GM21423 (cell line): ENCODE data around the gene CD59.
"Not testable (repeated sequence)": the region's sequence is repeated elsewhere in the genome, so short reads cannot be mapped to it uniquely, and the experiment has no call there.

Experiments
- ATAC-seq: cut with Tn5 transposase; IDR thresholded peaks from one replicate; pipeline ENCODE4 v1.9.1; 2021; ENCODE audit warnings: mild to moderate bottlenecking, moderate library complexity; ENCODE audit not compliant: unreplicated experiment

Gene CD59

DNA sequence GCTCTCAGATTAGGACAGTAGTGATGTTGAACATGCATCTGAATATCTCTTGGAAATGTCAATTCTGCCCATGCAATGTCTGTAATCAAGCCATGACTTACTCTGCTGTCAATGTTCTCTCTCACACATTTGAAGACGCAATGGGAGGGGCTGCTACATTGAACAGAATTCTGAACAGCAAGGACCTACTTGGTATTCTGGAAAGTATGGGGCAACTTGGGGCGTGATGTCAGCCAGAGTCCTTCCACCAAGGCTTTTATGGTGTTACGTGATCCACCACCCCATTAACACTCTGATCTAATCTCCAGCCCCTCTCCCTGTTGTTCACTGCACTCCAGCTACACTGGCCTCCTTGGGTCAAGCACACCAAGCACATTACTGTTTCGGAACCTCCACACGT lies 7.1 kb upstream of the CD59 start:
- ATAC-seq = no peak

DNA sequence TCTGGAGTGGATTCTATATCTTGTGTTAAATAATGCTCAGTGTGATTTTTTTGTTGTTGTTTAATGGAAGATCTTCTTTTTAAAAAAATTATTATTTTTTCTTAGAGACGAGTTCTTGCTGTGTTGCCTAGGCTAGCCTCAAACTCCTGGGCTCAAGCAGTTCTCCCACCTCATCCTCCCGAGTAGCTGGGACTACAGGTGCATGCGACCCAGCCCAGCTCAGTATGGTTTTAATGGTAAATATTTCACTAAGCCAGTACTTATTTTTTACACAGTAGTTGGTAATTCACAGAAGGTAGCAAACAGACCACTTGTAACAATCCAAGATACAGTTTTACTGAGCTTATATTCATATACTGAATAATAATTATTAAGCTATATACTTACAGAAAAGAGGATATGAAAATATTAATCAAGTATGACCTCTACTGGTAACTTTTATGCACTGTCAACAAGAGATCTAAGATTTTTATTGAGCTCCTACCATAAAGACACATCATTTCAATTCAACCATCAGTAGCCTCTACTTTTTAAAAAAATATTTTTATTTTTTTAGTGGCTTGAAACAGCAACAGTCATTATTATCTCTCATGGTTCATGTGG lies 6.1 kb upstream of the CD59 start:
- no peak for ATAC-seq

DNA sequence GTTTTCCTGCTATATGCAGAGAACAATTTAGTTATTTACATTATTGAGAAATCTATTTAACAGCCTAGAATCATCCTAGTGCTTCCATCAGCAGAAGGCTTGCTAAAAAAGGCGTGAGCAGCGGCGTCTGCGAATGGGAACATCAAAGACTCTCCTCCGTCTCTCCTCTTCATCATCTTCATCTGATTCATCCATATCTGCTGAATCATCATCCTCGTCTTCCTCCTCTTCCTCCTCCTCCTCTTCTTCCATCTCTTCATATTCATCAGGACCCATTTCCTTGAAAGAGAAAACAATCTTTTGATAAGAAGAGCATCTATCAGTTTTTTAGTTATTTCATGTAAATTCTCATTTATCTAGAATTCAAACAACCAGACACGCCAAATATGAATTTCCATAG lies 5.6 kb upstream of the CD59 start:
- ATAC-seq = no peak

DNA sequence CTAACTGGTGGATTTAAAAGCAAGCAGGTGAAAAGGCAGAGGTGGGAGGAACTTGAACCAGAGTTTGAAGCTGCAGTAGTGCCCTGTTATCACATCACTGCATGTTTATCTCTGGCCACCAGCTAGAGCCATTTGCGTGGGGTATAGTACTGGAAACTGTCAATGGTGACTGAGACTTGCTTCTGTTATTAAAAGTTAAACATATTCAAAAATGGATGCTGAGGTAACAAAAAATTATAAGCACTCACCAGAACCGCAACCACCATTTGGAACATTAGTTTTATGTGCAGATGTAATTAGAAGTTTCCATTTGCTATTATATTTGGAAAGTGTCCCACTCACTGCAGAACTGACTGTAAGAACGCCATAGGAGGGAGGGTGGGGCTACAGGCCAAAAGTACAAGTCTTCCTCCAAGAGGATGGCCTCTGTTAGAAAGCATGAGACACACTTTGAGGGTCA lies 1.2 kb upstream of the CD59 start:
- ATAC-seq = no peak

DNA sequence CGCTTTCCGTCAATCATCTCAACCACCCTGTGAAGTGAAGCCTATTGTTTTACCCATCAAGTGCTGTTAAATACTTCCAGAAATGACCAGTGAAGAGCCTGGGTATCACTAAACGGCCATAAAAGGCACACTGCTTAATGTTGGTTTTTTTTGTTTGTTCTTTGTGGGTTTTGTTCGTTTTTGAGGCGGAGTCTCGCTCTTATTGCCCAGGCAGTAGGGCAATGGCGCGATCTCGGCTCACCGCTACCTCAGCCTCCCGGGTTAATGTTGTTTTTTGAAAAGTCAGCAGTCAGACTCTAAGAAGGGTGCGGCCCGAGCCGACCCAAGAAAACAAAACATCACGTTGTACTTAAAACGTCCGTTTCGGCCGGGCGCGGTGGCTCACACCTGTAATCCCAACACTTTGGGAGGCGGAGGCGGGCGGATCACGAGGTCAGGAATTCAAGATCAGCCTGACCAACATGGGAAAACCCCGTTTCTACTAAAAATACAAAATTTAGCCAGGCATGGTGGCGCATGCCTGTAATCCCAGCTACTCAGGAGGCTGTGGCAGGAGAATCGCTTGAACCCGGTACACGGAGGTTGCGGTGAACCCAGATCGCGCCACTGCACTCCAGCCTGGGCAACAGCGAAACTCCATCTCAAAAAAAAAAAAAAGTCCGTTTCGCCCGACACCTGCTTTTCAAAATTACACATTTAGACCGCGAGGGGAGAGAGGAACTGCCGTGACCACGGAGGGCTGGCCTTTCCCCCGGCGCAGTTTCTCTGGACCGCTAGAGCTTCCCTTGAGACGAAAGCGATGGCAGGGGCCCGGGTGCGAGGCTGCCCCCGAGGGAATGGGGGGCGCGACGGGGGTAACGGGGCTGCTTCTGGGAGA lies 714 bp downstream of the CD59 start:
- ATAC-seq = peak; percentile 54

DNA sequence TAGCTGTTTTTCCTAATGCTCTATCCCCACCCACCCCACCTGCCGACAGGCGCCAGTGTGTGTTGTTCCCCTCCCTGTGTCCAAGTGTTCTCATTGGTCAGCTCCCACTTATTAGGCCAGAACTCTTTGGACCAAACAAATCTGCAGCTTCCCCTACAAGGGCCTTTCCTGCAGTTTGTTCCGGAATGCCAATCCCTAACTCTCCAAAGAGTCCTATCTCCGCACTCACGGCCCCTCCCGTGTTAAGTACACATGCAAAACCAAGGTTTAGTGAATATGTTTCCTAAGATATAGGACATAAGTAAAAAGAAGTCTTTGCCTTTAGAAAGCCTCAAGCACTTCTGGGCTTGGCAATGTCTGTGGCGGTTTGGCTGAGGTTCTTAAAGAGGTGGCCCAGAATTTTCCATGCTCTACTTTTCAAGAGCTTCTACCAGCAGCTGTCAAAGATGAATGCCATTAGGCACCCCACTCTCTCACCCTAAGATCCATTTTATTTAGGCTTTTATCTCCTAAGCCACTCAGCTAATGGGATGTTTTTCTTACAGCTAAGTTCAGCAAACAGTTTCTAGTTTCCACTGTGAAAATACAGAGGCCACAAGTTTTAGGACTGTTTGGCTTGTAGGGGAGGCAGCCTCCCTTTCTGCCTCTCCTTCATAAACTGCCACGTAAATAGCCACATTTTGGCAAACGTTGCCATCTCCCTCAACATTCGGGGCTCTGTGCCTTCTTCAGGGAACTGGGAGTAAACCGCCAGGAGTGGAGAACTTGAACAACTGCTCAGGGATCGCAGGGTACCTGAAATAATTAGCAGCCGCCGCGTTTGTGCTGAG lies 1.6 kb downstream of the CD59 start:
- no peak for ATAC-seq

DNA sequence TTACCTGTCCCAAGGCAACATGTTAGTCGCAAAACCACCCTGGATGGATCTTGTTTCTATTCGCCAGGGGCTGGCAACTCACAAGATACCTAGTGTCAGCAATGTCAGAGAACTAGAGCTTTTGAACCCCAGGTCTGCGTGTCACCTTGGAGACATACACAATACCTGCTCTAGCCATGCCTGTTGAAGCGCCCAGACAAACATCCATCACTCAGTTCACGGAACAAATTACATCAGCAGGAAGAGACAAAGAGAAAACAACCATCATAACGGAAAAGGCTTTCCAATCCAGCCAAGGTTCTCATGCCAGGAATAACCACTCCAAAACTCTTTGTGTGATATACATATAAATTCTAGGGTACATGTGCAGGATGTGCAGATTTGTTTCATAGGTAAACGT lies 2.2 kb downstream of the CD59 start:
- no peak for ATAC-seq

DNA sequence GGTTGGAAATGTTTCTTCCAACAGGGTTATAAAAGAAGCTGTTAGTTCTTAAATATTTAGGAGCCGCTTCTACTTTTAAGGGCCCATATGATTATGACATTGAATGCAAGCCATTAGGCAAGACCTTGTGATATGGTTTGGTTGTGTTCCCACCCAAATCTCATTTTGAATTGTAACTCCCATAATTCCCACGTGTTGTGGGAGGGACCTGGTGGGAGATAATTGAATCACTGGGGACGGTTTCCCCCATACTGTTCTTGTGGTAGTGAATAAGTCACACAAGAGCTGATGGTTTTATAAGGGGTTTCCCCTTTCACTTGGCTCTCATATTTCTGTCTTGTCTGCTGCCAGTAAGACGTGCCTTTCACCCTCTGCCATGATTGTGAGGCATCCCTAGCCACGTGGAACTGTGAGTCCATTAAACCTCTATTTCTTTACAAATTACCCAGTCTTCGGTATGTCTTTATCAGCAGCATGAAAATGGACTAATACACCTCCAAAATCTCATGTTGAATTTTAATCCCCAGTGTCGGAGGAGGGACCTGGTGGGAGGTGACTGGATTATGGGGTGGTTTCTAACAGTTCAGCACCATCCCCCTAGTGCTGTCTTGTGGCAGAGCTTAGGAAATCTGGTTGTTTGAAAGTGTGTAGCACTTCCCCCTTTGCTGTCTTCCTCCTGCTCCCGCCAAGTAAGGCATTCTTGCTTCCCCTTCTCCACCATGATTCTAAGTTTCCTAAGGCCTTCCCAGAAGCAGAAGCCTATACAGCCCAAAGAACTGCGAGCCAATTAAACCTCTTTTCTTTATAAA lies 4.3 kb downstream of the CD59 start:
- ATAC-seq = no peak

DNA sequence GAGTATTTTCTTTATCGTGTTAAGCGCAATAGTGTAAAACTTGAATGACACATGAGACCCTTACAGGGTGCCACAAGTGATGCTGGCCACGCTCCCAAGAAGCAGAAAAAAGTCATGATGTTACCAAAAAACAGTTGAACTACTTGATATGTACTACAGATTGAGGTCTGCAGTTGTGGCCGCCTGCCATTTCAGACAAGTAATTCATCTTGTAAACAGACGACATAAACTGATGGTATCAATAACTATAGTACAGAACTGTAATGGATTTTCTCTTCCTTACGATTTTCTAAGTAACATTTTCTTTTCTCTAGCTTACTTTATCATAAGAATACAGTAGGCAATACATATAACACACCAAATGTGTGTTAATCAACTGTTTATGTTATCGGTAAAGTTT lies 5.5 kb downstream of the CD59 start:
- no peak for ATAC-seq

DNA sequence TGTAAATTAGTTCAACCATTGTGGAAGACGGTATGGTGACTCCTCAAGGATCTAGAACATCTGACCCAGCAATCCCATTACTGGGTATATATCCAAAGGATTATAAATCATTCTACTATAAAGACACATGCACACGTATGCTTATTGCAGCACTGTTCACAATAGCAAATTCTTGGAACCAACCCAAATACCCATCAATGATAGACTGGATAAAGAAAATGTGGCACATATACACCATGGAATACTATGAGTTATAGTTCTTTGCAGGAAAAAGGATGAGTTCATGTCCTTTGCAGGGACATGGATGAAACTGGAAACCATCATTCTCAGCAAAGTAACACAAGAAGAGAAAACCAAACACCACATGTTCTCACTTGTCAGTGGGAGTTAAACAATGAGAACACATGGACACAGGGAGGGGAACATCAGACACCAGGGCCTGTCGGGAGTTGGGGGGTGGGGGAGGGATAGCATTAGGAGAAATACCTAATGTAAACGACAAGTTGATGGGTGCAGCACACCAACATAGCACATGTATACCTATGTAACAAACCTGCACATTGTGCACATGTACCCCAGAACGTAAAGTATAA lies 7.1 kb downstream of the CD59 start:
- ATAC-seq = not testable (repeated sequence)

DNA sequence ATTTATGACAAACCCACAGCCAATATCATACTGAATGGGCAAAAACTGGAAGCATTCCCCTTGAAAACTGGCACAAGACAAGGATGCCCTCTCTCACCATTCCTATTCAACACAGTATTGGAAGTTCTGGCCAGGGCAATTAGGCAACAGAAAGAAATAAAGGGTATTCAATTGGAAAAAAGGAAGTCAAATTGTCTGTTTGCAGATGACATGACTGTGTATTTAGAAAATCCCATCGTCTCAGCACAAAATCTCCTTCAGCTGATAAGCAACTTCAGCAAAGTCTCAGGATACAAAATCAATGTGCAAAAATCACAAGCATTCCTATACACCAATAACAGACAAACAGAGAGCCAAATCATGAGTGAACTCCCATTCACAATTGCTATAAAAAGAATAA lies 8.7 kb downstream of the CD59 start:
- not testable (repeated sequence) for ATAC-seq

DNA sequence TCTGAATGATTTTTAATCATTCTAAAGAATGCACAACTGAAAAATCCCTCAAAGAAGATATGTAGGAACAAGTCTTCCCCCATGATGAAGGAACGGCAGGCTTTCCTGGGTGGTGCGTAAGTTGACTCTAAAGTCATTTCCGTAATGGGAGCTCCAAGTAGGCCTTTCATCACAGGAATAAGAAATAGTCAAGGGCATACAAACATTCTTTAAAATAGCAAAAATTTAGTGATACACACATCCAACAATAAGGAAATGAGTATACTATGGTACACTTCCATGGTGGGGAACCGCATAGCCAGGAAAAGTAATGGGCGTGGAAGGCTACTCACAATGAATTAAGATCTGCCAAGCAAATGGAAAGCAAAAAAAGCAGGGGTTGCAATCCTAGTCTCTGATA lies 10.7 kb downstream of the CD59 start:
- no peak for ATAC-seq

DNA sequence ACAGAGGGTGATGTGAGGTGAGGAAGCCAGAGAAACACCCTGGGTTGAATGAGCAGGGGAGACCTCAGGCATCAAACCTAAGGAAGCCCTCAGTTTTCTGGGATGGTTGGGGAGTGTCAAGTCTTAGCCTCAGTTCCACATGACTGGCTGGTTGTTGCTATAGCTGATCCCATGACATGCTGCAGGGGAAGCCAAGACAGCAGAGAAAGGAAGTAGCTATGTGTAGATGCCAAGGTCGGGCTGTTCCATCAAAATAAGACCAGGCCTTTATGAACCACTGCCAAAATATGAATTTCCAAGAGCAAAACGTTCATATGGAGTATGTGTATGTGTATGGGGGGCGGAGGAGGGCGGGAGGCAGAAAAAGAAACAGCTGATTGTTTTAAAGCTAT lies 11.6 kb downstream of the CD59 start:
- no peak for ATAC-seq

DNA sequence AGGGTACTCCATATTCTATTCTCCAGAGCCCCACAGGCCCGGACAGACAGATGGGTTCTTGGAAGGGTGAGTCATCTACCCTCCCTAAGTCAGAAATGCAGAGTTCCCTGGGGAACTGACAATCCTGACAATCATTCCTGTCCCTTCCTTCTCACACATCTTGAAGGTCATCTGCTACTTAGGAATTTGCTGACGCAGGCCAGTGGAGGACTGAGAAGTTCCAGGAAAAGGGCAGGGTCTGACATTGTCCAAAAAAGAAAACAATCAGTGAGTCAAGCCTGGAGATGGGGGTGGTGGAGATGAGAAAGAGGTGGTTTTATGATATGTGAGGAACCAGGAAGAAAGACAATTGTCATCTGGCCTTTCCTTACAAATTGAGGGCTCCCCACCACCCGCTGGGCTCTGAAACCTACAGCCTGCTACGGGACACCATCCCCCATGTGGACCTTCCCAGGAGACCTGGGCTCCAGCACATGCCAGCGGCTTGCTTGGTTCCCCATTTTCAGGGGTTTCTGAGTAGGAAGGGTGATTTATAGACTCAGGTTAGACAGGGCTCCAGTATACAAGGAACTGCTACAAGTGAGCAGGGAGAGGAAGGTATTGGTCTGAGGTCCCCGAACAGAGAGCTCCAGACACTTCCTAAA lies 12.9 kb downstream of the CD59 start:
- no peak for ATAC-seq

DNA sequence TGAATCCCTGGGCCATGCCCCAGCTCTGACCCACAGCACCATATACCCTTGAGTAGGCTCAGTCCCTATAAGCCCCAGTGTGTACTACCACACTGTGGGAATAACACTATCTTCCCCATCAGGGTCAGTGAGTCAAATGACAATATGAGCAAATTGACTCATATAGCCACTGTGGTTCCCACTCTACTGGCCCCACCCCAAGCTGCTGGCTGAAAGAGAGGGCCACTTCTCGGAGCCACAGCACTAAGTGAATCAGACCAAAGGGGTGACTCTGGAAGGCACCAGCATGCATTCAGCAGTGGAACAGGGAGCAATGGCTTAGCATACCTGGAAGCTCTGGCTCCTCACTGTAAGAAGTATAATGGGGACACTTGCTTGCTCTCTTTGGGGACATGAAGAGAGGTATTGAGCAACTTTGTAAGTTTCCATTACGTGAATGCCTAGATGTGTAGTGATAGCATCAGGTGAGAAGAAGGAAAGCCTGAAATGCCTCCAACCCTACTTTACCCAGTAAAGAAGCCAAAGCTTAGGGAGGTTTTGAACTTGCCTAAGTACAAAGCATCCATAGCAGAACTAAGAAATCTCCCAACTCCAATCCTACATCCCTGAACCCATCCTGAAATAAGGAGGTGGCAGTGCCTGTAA lies 13.5 kb downstream of the CD59 start:
- peak; percentile 65 for ATAC-seq

DNA sequence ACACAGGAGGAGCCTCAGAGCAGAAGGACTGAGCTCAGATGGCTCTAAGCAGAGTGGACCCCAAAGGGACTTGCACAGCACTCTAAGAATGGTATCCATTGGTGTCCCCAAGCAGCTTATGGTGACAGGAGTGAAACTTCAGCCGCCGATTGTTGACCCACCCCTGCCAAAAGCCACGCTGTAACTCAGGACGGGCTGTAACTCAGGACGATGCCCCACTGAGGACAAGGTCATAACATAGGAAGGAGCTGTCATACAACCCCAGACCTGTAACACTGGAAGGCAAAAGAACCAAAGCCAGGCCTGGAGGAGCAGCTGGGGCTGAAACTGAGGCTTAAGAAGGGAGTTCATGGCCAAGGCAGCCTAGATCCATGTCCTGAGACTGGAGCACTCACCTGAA lies 14.2 kb downstream of the CD59 start:
- ATAC-seq = no peak

DNA sequence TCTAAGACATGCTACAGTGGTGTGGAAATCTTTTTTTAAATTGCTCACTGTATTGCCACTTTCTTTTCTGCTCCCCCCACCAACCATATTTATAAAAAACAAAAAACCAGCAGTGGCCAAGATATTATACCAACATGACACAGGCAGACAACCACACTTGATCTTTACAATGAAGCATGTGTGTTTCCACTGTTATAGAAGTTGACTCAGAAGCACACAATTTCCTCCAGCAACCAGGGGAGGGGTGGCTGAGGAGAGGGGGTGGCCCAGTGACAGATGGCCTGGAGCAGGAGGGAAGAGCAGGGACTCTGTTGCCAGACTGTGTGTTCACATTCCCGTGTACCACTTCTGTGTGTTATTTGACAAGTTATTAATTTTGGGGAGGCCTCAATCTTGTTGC lies 14.8 kb downstream of the CD59 start:
- no peak for ATAC-seq

DNA sequence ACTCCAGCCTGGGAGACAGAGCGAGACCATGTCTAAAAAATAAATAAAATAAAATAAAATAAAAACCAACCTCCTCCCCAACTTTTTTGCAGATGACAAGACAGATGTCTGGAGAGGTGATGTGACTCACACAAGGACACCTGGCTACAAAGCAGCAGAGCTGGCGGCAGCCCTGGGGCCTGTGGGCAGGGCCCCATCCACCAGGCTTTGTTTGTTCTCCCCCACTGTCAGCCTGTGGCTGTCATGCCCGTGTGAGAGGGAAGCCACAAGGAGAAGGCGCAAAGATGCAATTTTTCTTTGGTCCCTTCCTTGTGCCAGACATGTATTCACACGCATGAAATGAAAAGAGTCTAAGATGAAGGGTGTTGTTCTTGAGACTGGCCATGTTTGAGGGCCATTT lies 16.6 kb downstream of the CD59 start:
- no peak for ATAC-seq

DNA sequence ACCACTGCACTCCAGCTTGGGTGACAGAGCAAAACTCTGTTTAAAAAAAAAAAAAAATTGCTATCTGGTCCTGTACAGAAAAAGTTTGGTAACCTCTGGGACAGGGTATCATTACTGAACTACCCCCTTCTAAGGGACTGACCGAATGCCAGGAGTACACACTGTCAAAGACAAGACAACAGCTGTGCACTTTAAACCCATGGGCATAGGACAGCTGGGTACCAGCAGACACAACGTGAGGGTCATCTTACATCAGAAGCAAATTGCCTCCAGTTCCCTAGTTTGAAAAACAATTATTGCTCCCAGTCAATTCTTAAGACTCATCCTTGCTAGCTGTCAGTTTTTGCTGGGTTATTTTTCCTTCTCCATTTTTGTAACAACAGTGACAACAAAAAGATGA lies 17.8 kb downstream of the CD59 start:
- no peak for ATAC-seq
